NCI-H510A treated with DMSO at 0.1 percent for 48 hours (cell line): ENCODE data around the gene TXK.
A peak's percentile ranks its signal among the peaks of the same experiment; 100 is the strongest.
"Not testable (repeated sequence)": the region's sequence is repeated elsewhere in the genome, so short reads cannot be mapped to it uniquely, and the experiment has no call there.

Experiments used
- DNase-seq: peaks from one replicate; lab custom pipeline; 2025; lab: John Stamatoyannopoulos, UW

Gene TXK

GRCh38 chr4:48134081-48134480 is at the start of gene TXK:
Gene TXK, minus strand, starts transcription at chr4:48134250. Its CDS starts 80 bp downstream, at chr4:48134170.
- DNase-seq = no peak

- no peak for DNase-seq
Observed at GRCh38 chr4:48180234-48180633, 46.2 kb upstream of the TXK start.

GRCh38 chr4:48178931-48179330 is 44.9 kb upstream of the TXK start:
- peak; percentile 80 for DNase-seq

DNA sequence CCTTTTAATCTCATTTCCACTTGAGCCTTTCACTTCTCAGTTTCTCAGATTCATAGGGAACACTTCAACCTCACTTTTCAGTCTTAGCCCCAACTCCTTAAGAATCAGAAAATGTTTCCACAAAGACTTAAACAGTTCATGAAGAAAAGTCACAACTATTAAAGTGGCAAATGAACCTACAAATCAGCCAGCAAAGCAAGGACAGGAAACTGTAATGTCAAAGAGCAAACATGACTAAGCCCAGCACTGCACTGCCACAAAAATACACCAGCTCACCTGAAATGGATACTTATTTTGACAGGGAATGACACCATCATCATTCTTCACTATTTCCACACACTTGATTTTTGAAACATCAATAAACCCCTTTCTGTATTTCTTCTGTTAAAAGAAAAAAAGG is 41.8 kb upstream of the TXK start:
- no peak for DNase-seq

GRCh38 chr4:48175328-48175727 is 41.3 kb upstream of the TXK start:
- no peak for DNase-seq

DNA sequence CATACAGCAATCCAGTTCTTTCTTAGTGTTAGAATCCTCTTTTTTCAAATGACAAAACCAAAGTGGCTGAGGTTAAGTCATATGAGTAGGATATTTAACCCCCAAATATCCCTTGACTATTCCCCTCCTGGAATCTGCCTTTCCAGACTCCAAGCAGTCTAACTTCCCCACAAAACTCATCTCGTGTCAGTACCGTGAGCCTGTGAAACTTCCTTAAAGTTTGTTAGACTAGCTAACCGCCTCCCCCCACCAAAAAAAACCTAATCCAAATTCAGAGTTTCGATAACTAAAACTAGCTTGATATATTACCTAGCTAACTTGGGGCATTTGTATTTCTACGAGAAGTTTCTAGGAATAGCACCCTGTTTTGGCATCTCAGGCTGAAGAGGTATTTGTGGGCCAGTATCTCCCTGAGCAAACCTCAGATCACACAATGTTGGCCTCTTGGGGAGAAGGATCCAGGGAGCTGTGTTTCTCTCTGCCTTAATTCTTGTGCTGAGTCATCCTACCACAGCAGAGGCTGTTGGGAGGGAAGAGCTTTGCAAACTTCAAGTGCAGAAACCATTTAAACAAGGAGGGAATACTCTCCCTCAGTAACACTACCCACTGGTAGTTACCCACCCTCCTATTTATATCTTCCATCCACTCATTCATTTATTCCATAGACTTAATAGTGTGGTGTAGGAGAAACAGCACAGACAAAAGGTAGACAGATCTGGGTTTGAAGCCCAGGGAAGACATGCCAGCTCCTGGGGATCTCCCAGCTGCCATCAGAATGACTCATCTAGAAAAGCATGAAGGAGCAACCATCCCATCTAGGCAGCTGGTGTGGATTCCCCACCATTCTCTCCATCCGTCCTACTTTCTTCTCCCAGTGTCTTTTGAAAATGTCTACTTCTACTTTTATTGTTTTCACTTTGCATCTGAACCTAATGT is 39.3 kb upstream of the TXK start:
- DNase-seq = no peak

- no peak for DNase-seq
Observed at GRCh38 chr4:48172651-48173050, 38.6 kb upstream of the TXK start.

GRCh38 chr4:48169636-48170035 is 35.6 kb upstream of the TXK start:
- no peak for DNase-seq

GRCh38 chr4:48167538-48168263 is 33.7 kb upstream of the TXK start:
- DNase-seq = no peak

DNA sequence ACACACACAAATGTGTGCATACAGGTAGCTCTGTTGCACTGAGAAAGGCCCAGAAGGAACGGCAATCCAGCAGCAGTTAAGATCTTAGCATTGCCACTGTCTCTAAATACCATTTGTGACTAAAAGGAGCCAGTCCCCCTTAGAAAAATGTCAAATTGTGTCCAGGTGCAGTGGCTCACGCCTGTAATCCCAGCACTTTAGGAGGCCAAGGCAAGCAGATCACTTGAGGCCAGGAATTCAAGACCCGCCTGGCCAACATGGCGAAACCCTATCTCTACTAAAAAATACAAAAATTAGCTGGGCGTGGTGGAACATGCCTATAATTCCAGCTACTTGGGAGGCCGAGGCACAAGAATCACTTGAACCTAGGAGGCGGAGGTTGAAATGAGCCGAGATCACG is 30.5 kb upstream of the TXK start:
- not testable (repeated sequence) for DNase-seq

DNA sequence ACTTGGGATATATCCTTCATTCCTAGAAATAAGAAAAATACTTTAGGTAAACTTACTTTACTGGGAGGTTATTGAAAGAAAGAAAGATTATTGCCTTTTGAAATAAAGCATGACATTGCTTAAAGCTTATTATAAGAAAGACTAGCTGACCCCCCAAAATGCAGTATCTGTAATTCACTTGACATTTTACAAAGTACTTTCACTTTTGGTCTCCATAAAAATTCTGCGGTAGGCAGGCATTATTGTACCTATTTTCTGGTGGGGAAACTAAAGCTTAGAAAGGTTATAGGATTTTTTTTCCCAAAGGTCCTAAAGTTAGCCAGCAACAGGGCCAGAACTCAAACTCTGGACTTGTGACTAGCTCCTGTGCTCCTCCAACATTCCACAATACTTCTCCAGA is 29.7 kb upstream of the TXK start:
- no peak for DNase-seq

DNA sequence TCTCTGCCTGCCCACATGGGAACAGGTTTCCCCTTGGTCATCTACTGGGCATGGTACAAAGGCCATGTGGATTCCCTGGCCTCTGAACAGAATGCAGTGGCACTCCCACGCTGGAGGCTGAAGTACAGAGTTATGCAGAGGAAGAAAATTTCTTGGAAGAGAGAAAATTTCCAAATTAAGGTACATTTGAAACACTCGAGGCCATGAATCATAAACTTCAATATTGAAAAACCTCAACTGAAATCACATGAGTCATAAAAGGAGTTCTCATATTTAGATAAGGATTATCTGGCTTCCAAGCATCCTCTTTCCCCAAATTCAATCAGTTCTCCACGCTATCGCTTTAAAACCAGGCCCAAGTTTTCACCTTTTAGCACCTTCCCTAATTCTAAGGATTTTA is 28.1 kb upstream of the TXK start:
- no peak for DNase-seq

DNA sequence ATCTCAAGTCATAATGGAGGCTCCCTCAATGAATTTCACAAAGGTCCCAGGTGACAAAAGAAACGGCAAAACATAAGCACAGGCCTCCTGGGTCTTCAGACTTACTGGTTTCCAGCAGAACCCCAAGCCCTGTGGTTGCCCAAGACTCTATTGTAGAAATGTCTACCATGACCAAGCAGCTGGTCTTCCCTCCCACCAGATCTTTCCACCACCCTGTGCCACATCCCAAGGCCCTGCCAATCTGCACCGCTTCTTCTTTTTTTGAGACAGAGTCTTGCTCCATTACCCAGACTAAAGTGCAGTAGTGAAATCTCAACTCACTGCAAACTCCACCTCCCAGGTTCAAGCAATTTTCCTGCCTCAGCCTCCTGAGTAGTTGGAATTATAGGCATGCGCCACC is 23.2 kb upstream of the TXK start:
- DNase-seq = no peak

DNA sequence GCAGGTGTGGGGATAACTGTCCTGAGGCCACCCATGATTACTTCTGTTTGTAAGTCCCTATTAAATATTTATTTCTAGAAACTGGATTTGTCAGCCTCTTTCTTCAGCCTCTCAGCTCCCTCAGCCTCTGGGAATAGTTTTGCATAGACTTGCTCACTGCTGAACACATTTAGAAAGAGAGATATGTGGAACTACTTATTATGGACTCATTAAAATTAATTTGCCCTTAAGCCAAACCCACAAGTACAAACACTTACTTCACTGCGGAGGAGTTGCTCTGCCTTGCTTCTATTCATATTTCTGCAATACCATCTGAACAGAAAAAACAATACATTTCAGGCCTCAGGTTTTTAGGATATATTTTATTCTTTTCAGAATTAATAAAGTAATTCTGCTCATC is 22.4 kb upstream of the TXK start:
- no peak for DNase-seq

GRCh38 chr4:48153791-48154550 is 19.9 kb upstream of the TXK start:
- DNase-seq = no peak

GRCh38 chr4:48152259-48152658 is 18.2 kb upstream of the TXK start:
- no peak for DNase-seq

GRCh38 chr4:48149827-48150370 is 15.8 kb upstream of the TXK start:
- no peak for DNase-seq

- no peak for DNase-seq
Observed at GRCh38 chr4:48147621-48148020, 13.6 kb upstream of the TXK start.

DNA sequence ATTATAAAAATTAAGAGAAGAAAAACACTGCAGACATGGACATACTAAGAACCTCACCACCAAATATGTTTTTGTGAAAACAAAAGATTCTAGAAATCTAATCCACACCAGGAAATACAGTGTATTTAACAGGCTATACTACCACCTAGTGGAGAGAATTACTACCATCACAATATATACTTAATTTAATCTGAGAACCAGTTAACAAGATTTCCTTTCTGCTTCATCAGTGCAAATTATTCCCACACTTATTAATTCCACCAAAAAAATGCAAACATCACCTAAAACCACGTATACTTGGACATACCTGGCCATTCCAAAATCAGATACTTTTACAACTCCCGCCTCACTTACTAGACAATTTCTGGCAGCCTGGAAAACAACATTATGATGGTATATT is 7.0 kb upstream of the TXK start:
- DNase-seq = peak; percentile 28

DNA sequence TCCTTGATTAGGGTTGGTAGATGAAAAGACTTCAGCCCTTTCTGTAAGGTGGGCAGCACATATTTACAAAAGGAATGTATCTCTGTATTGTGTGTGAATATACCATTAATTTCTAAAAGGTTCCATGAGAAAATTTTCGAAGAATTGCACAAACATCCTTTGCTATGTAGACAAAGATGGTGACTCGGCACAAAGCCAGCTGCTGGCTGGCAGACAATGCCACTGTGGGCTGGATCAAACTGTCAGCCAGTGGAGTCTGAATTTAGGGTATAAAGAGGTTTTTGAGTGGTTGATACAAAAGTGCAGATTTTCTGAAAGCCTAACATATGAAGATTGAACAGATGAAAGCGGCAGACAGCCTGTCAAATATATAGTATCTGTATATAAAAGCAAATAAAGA is 5.6 kb upstream of the TXK start:
- no peak for DNase-seq

- no peak for DNase-seq
Observed at GRCh38 chr4:48138936-48139335, 4.9 kb upstream of the TXK start.

DNA sequence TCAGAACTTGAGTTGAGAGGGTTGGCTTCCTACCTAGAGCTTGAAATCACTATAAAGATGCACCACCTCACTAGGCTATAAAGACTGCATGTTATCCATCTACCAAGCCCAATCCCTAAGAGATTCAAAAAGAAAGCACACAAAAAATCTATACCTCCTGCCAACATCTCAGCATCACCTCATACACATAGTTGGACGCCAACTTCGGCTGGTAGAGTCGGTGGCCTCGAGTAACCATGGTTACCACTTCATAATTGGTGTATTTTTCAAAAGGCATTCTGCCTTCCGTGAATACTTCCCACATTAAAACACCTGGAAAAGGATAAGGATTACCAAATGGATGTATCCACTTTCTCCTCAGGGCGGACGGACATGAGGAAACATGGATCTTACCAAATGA is 4.5 kb upstream of the TXK start:
- DNase-seq = no peak
